AG04450 (cell line): ENCODE measurements around the gene ATP1B1. TPM values are rescaled to one million over a fixed set of nuclear protein-coding genes. Genes with fewer than 3 reads are reported as not detected.

ENCODE experiments used
- CTCF ChIA-PET: fragments of 300-600, 350-600 bp; formaldehyde crosslinking; extraction: SDS; loops from one replicate; lab custom pipeline; 2022; ENCODE audit warnings: antibody characterized with exemption, inconsistent platforms; lab: Charles Lee
- POLR2A ChIA-PET: fragments of 350-600 bp; formaldehyde crosslinking; extraction: SDS; loops from one replicate; lab custom pipeline; 2021; ENCODE audit warnings: antibody characterized with exemption, inconsistent platforms; lab: Yijun Ruan, JAX
- DNase-seq: peaks from one replicate; pipeline ENCODE4 v3.0.0-alpha.2; 2011; ENCODE audit warnings: low read depth, low spot score
- H3K27ac ChIP-seq: one replicate; pipeline ENCODE4 v1.5.1; 2012; ENCODE audit warnings: low read depth, low read length, control low read depth
- H3K27me3 ChIP-seq: one replicate; pipeline ENCODE4 v1.6.0; 2012; ENCODE audit warnings: low read length; ENCODE audit not compliant: control insufficient read depth, insufficient read depth
- H3K4me3 ChIP-seq: 2 replicates; pipeline ENCODE4 v1.5.1; 2011; ENCODE audit warnings: mild to moderate bottlenecking, low read depth, low read length, control low read depth
- H3K9me3 ChIP-seq: 2 replicates; pipeline ENCODE4 v1.5.1; 2012; ENCODE audit warnings: low read length; ENCODE audit not compliant: control insufficient read depth, insufficient read depth
- CTCF ChIP-seq: IDR thresholded peaks from 2 replicates; pipeline ENCODE4 v1.5.1; 2011; ENCODE audit warnings: low read depth, low read length, control low read depth, inconsistent platforms
- polyA plus RNA-seq: library from polyadenylated mRNA; depleted of rRNA; stranded (reverse); fragments of >200 nt; gene quantifications from 2 replicates; pipeline ENCODE4 v1.2.3, GENCODE V29; 2011

Gene ATP1B1
- polyA plus RNA-seq, 1 experiment = 25.0 TPM

GRCh38 chr1:169133228-169133576 is 26.7 kb downstream of the ATP1B1 start:
- H3K27ac ChIP-seq = no peak overlapping the region
- ChIA-PET CTCF (interaction anchor here (0.6 to 1.3 kb wide), 4 partner anchors 11 to 215 kb away, joined by 3 read pairs; no protein-coding TSS in a partner anchor), POLR2A (no interaction called here)
- no peak overlapping the region for H3K4me3 ChIP-seq
- DNase-seq = no peak
- H3K9me3 ChIP-seq = no peaks in the 10 kb centered on the region
- no peaks in the 10 kb centered on the region for H3K27me3 ChIP-seq
- no peak for TF ChIP-seq CTCF

GRCh38 chr1:169133801-169134502 is 27.5 kb downstream of the ATP1B1 start:
- POLR2A ChIA-PET = no interaction called here
- DNase-seq = no peak
- CTCF ChIA-PET = interaction anchor here (0.6 to 1.3 kb wide), 4 partner anchors 10 to 214 kb away, joined by 3 read pairs; no protein-coding TSS in a partner anchor
- Histone ChIP-seq H3K27ac (no peak overlapping the region), H3K4me3 (no peak overlapping the region), H3K27me3 (no peaks in the 10 kb centered on the region), H3K9me3 (no peaks in the 10 kb centered on the region)
- peak; percentile 22; the same call in 1 of the 2 replicates for TF ChIP-seq CTCF

- CTCF ChIA-PET = no interaction called here
- no peak for TF ChIP-seq CTCF
- Histone ChIP-seq H3K9me3 (no peaks in the 10 kb centered on the region), H3K27ac (no peak overlapping the region), H3K4me3 (no peak overlapping the region), H3K27me3 (no peaks in the 10 kb centered on the region)
- no peak for DNase-seq
- POLR2A ChIA-PET = no interaction called here
Observed at GRCh38 chr1:169137357-169137756, 30.9 kb downstream of the ATP1B1 start.

GRCh38 chr1:169138866-169139670 is 32.6 kb downstream of the ATP1B1 start:
- ChIA-PET POLR2A (no interaction called here), CTCF (no interaction called here)
- Histone ChIP-seq H3K9me3 (no peaks in the 10 kb centered on the region), H3K27me3 (no peaks in the 10 kb centered on the region), H3K4me3 (no peak overlapping the region), H3K27ac (no peak overlapping the region)
- DNase-seq = no peak
- no peak for TF ChIP-seq CTCF

GRCh38 chr1:169141356-169141755 is 34.9 kb downstream of the ATP1B1 start:
- no peak overlapping the region for H3K4me3 ChIP-seq
- no peak for DNase-seq
- TF ChIP-seq CTCF = no peak
- no peaks in the 10 kb centered on the region for H3K27me3 ChIP-seq
- ChIA-PET CTCF (interaction anchor here (1.1 kb wide), 1 partner anchor 208 kb away, joined by 5 read pairs; no protein-coding TSS in a partner anchor), POLR2A (no interaction called here)
- no peaks in the 10 kb centered on the region for H3K9me3 ChIP-seq
- no peak overlapping the region for H3K27ac ChIP-seq
